Measurements from ENCODE around the gene HADH. TPM values are rescaled to one million over a fixed set of nuclear protein-coding genes. Genes with fewer than 3 reads are reported as not detected.
A peak's percentile ranks its signal among the peaks of the same experiment; 100 is the strongest.

HADH gene
- total and polyA plus RNA-seq, 2 experiments from 2014 or later: 4.5 to 30.8 TPM

- WGBS, 2 experiments (ENCODE audit: low coverage in 1 of 2, low lambda C conversion rate in 2 of 2, missing lambda C conversion rate in 2 of 2): 78 to 85% methylated on average over 5 of the region's 5 CpGs
- no peaks in the 10 kb centered on the region for H3K9me2 ChIP-seq (ENCODE audit: insufficient read depth)
- no peaks in the 10 kb centered on the region for H3K79me2 ChIP-seq (ENCODE audit: insufficient read depth)
- H3K4me2 ChIP-seq (ENCODE audit: unreplicated experiment): no peak overlapping the region
- H3K4me3 ChIP-seq: no peak overlapping the region
- H3F3A ChIP-seq (ENCODE audit: insufficient read depth): no peaks in the 10 kb centered on the region
- H3K27me3 ChIP-seq (replicated peaks; ENCODE audit: insufficient read depth): no peaks in the 10 kb centered on the region
- in situ Hi-C loops (cut with MboI): no loop called here
- DNase-seq: no peak
- H3K9ac ChIP-seq: no peak overlapping the region
- H4K20me1 ChIP-seq (ENCODE audit: insufficient read depth): no peaks in the 10 kb centered on the region
- peaks cover 18% of the 10 kb centered on the region for H3K4me1 ChIP-seq (ENCODE audit: insufficient read depth)
- no peak overlapping the region for H2AFZ ChIP-seq
- TF ChIP-seq EZH2phosphoT487 (IDR thresholded peaks at IDR 0.05; ENCODE audit: insufficient read depth, low read depth) (no peak), EZH2 (IDR thresholded peaks at IDR 0.05; ENCODE audit: insufficient read depth, poor library complexity, severe bottlenecking) (no peak)
- no peak overlapping the region for H3K27ac ChIP-seq
- H3K9me3 ChIP-seq (ENCODE audit: low read depth): no peaks in the 10 kb centered on the region
- H3K36me3 ChIP-seq (ENCODE audit: low read depth): no peaks in the 10 kb centered on the region
Measured at GRCh38 chr4:108060686-108061321, 71.1 kb downstream of the HADH start.

DNA sequence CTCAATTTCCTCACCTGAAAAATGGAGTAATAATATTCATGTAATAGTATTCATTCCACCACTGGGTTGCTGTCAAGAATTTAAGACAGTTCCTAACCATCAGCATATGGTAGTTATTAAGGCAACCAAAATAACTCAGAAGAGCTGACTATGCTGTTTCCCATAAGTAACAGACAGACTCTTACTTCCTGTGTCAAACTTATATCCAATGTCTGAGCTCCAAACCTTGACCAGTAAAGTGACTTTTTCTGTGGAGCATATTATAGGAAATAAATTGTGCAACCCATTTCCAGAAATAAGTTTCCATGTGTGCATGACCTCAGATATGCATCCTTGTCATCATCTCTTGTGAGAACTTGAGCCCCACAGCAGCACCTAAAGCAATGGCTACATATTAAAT is 78.8 kb downstream of the HADH start:
- in situ Hi-C loops (cut with MboI): no loop called here
- H3F3A ChIP-seq (ENCODE audit: insufficient read depth): no peaks in the 10 kb centered on the region
- TF ChIP-seq EZH2 (IDR thresholded peaks at IDR 0.05; ENCODE audit: insufficient read depth, poor library complexity, severe bottlenecking) (no peak), EZH2phosphoT487 (IDR thresholded peaks at IDR 0.05; ENCODE audit: insufficient read depth, low read depth) (no peak)
- H3K4me2 ChIP-seq (ENCODE audit: unreplicated experiment): no peak overlapping the region
- DNase-seq: peak; percentile 35
- no peaks in the 10 kb centered on the region for H4K20me1 ChIP-seq (ENCODE audit: insufficient read depth)
- no peak overlapping the region for H3K27ac ChIP-seq
- H3K4me3 ChIP-seq: no peak overlapping the region
- H3K9me3 ChIP-seq (ENCODE audit: low read depth): no peaks in the 10 kb centered on the region
- no peak overlapping the region for H3K9ac ChIP-seq
- no peaks in the 10 kb centered on the region; the same call in 1 of the 2 replicates for H3K27me3 ChIP-seq (replicated peaks; ENCODE audit: insufficient read depth)
- no peaks in the 10 kb centered on the region for H3K79me2 ChIP-seq (ENCODE audit: insufficient read depth)
- no peaks in the 10 kb centered on the region for H3K9me2 ChIP-seq (ENCODE audit: insufficient read depth)
- no peak overlapping the region for H2AFZ ChIP-seq
- no peaks in the 10 kb centered on the region for H3K36me3 ChIP-seq (ENCODE audit: low read depth)
- no peaks in the 10 kb centered on the region for H3K4me1 ChIP-seq (ENCODE audit: insufficient read depth)

DNA sequence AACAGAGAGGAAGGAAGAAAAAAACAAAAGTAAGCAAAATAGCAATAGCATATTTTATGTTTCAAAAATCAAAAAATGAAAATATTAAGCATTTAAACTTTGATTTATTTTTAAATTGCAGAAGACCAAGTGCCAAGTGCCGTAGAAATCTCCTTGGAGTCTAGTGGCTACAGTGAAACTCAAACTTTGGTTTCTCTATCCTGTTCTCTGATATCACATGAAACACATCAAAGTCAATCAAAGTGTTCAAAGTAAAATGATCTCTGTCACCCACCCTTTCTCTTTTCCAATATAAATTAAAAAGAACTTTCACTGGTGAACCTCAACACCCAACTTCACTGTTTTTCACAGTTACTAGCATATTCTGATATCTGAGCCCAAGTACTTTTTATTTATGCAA is 81.1 kb downstream of the HADH start:
- H3K27ac ChIP-seq: no peak overlapping the region
- no peaks in the 10 kb centered on the region for H3K9me3 ChIP-seq (ENCODE audit: low read depth)
- H3K4me3 ChIP-seq: no peak overlapping the region
- in situ Hi-C loops (cut with MboI): no loop called here
- H3K4me2 ChIP-seq (ENCODE audit: unreplicated experiment): no peak overlapping the region
- no peaks in the 10 kb centered on the region for H3K79me2 ChIP-seq (ENCODE audit: insufficient read depth)
- TF ChIP-seq EZH2phosphoT487 (IDR thresholded peaks at IDR 0.05; ENCODE audit: insufficient read depth, low read depth) (no peak), EZH2 (IDR thresholded peaks at IDR 0.05; ENCODE audit: insufficient read depth, poor library complexity, severe bottlenecking) (no peak)
- no peaks in the 10 kb centered on the region for H3K4me1 ChIP-seq (ENCODE audit: insufficient read depth)
- no peak for DNase-seq
- H3K9ac ChIP-seq: no peak overlapping the region
- no peaks in the 10 kb centered on the region for H3F3A ChIP-seq (ENCODE audit: insufficient read depth)
- 67 to 87% methylated on average over 1 of the region's 1 CpG for WGBS, 2 experiments (ENCODE audit: low coverage in 1 of 2, low lambda C conversion rate in 2 of 2, missing lambda C conversion rate in 2 of 2)
- H3K36me3 ChIP-seq (ENCODE audit: low read depth): no peaks in the 10 kb centered on the region
- no peaks in the 10 kb centered on the region for H3K9me2 ChIP-seq (ENCODE audit: insufficient read depth)
- H4K20me1 ChIP-seq (ENCODE audit: insufficient read depth): no peaks in the 10 kb centered on the region
- peaks cover 3% of the 10 kb centered on the region; the same call in 1 of the 2 replicates for H3K27me3 ChIP-seq (replicated peaks; ENCODE audit: insufficient read depth)
- no peak overlapping the region for H2AFZ ChIP-seq

GRCh38 chr4:108072300-108072699 is 82.6 kb downstream of the HADH start:
- no peak for DNase-seq
- Histone ChIP-seq H4K20me1 (ENCODE audit: insufficient read depth) (no peaks in the 10 kb centered on the region), H3K9me2 (ENCODE audit: insufficient read depth) (no peaks in the 10 kb centered on the region), H2AFZ (no peak overlapping the region), H3K27me3 (replicated peaks; ENCODE audit: insufficient read depth) (peaks cover 3% of the 10 kb centered on the region; the same call in 1 of the 2 replicates), H3K4me1 (ENCODE audit: insufficient read depth) (no peaks in the 10 kb centered on the region), H3K4me2 (ENCODE audit: unreplicated experiment) (no peak overlapping the region), H3K79me2 (ENCODE audit: insufficient read depth) (no peaks in the 10 kb centered on the region), H3K9ac (no peak overlapping the region), H3K36me3 (ENCODE audit: low read depth) (no peaks in the 10 kb centered on the region), H3F3A (ENCODE audit: insufficient read depth) (no peaks in the 10 kb centered on the region), H3K9me3 (ENCODE audit: low read depth) (no peaks in the 10 kb centered on the region), H3K4me3 (no peak overlapping the region), H3K27ac (no peak overlapping the region)
- WGBS, 2 experiments (ENCODE audit: low coverage in 1 of 2, low lambda C conversion rate in 2 of 2, missing lambda C conversion rate in 2 of 2): 64 to 72% methylated on average over 4 of the region's 4 CpGs
- in situ Hi-C loops (cut with MboI): no loop called here
- TF ChIP-seq EZH2phosphoT487 (IDR thresholded peaks at IDR 0.05; ENCODE audit: insufficient read depth, low read depth) (no peak), EZH2 (IDR thresholded peaks at IDR 0.05; ENCODE audit: insufficient read depth, poor library complexity, severe bottlenecking) (no peak)
